Measurements from ENCODE around the gene MICAL2.

Gene MICAL2

DNA sequence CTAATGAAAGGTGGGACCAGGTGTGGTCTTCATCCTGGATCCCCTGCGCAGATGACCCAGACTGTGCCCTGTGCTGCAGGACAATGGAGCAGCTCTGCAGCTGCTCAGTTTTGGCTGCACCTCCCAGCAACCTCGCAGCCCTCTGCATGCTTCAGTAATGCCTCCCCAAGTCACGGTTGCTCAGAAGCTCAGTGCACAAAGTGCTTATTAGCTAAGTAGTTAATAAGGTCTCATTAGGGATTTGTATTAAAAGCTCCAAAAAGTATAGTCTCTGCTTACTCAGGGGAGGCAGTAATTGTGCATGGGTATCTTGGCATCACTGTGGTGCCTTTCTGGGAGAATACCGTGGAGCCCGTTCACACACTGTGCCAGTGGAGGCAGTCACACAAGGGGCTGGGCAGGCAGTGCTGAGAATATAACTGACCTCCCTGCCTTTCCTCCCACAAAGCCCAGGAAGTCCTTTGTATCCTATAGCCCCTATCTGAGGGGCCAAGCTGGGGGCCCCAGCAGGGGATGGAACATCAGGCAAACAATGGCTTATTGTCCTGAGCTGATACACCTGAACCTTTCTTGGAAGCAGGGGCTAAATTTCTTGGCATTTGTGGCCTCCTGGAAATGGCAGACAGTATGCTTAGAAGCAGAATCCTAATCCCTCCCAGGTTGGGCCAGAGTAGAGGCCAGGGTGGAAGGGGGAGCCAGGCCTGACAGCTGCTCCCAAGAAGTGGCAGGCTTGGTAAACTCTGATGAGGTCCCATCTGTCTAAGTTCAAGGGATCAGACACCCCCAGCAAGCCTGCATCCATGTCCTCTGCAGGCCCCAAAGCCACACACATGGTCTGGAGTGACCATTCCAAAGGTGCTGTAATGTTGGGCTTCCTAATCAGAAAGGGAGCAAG lies 141.5 kb downstream of the MICAL2 start:
- no peak for DNase-seq

DNA sequence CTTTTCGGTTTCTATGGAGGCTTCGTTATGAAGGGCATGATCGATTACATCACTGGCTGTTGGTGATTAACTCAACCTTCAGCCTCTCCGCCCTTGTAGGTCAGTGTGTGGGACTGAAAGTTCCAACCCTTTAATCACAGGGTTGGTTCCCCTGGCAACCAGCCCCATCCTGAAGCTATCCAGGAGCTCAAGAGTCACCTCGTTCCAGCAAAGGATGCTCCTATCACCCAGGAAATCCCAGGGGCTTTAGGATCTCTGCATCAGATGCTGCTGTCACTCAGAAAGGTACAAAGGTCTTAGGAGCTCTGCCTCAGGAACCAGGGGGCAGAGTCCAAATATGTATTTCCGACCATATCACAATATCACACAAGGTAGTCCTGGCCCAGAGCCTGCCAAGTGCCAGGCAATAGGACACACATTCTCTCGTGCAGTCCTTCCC lies 143.5 kb downstream of the MICAL2 start:
- no peak for DNase-seq

DNA sequence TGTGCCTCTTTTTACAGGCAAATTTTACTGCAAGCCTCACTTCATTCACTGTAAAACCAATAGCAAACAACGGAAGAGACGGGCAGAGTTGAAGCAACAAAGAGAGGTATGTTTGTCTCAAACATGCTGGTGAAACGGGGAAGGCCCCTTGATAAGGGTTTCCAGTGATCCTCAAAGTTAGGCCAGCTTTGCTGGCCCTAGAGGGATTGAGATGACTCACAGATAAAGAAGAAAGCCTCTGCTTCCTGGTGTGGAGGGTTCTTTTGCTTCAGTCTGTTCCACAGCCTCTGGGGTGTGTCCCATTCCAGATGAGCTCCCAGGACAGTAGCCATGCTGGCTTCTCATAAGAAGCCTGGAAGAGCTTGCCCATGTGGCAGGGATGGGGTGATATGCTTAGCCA lies 148.1 kb downstream of the MICAL2 start:
- DNase-seq = peak; percentile 71

DNA sequence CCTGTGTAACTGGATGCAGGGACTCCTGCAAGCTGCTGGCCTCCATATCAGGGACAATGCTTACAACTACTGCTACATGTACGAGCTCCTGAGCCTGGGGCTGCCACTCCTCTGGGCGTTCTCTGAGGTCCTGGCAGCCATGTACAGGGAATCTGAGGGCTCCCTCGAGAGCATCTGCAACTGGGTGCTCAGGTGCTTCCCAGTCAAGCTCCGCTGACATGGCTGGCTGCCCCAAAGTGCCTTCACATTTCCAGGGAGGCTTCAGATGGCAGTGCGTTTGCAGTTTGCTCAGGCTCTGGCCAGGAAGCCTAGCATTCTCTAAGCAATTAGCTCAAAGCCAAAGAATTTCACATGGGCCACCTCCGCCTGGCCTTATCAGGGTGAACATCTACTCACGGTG lies 149.6 kb downstream of the MICAL2 start:
- no peak for DNase-seq

DNA sequence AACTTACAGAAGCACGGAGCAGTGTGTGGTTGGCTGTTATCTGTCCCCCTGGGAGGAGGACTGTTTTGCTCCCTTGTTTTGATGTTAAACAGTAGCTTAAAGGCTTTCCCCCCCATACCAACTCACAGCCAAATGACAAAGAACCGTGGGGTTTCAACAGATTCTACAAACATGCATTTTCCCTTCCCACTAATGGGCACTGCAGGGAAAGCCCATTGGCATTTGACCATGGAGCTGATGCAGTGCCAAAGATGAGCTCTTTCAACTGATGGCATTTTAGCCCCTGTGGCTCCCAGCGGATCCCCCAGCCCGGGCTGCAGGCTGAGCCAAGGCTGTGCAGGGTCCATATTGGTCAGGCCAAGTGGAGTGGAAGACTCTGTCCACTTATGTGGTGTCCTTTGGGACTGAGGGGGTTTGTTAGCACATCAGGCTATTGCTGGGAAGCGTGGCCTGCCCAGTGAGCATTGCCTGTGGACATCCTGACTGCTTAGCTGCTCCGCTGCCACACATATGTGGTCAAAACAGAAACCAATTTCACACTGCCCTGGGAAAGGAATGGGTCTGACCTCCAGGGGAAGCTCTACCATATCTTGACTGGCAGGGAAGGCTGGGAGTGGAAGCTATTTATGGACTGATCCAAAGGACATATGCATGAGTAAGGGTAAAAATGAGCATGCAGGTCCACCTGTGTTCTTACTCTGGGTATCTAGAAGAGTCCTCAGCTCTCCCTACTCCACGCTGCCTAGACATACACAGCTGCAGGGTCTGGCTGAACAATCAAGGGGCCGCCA lies 150.5 kb downstream of the MICAL2 start:
- no peak for DNase-seq

DNA sequence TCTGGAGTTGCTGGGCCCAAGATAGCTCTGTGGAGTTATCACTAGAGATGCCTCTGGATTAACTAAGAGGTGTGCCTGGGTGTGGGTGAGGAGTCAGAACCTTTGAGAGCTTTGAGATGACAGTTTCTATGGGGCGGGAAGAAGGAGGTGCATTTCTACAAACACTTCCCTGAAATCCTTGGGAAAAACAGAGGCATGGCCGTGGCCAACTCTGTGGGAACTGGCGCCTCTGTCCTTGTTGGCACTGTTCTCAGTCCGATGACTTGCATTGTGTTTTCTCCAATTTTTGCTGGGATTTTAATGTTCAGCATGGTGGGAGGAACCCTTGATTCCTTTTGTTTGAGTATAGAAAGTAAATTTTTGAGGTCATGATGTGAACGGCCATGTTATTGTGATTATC lies 151.2 kb downstream of the MICAL2 start:
- no peak for DNase-seq

DNA sequence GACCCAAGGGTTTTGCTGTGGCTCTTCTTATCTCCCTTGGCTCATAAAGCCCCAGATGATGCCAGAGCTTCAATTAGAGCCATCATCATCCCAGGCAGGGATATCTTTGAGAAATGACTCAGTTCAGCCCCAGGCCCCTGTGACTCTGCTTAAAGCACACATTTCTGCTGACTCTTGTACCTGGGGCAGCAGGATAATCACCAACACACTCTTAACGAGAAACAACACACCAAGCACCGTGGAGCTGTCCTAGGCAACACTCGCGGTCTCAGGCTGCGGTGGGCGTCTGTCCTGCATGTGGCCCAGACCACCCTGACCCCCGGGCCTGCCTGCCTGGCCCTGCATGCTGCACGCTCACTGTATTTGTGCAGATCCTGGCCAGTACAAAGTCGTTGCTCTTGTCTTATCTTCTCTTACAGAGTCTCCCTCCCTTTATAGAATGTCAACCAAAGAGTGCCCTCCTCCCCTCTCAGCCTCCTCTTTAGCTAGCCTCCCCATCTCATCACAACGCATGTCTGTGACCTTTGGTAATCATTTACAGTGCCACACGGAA lies 152.8 kb downstream of the MICAL2 start:
- DNase-seq = no peak

DNA sequence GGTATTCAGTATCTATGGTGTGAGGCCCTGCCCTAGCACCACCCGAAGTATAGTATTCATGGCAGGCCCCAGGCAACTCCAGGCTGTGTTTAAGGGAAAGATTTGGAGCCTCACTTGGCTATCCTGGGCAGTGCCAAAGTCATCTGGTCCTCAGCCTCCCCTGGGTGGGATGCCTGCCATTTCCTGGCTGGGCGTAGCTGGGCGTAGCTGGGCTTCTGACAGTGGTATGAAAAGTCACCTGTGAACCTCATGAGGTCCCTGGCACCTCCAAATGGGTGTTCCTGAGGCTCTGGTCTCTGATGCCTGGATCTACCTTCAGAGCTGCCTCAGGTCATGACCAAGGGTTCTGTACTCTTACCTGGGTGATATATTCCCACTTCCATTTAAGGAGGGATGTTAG lies 154.0 kb downstream of the MICAL2 start:
- DNase-seq = no peak

DNA sequence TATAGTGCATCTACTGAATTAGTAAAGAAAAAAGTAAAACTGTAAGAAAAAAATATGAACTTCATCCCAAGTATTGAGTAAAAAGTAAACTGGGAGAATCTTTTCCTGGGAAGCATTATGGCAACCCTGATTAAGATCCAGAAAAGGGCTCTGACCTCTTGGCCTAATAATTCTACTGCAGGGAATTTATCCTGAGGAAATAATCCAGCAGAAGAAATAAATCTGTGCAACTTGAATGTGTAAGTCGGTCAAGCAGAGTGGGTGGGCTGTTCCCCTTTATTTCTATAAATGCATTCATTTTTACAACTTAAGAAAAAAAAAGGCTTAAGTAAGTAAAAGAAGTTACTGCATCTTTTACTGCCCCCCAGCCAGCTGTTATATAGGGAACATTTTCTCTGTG lies 155.7 kb downstream of the MICAL2 start:
- DNase-seq = no peak

DNA sequence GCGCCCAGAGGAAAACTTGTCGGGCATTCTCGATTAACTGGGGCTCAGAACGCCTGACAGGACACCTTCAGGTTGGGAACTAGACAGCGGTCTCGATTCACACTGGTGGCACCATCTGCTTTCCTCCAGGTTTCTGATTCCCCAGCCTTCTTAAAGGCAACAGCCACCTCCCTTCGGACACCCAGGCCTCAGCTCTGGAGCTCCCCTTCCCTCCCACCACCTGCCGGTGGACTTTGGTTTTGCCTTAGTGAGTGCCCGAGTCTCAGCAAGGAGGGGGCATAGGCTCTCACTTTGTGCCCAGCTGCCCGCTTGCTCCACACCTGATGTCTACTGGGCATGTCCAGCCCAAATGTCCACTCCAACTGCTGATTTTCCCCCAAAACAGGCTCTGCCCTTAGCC lies 156.6 kb downstream of the MICAL2 start:
- no peak for DNase-seq

DNA sequence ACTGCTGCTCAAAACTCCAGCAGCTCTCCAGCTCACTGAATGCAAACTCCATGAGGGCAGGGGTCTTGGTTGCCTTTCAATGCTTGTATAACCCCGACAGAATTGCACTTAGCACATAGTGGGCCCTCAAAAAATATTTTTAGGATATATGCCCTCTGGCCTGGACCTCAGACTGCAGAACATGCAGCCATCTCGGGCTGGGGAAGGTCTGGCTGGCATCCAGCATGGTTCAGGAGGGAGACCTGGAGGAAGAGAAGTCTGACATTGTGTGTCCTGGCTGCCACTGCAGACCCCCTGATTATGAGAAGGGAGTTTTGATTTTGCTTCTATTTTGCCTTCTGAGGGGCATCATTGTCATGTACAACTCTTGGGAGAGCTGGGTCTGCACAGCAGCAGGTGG lies 157.5 kb downstream of the MICAL2 start:
- DNase-seq = no peak

DNA sequence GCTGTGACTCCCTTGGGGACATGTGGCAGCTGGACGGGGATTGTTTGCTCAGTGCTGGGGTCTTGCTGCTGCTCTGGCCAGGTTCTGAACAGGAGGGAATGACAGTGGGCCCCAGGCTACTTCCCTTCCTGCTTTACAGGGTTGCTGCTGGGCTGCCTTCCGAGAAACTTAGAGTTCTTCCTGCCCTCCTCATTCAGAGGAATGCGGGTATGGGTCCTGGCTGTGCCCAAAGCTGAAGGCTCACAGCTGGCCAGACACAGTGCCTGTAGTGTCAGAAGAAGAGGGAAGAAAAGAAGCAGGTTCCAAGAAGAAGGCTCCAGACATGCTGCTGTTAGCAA lies 158.7 kb downstream of the MICAL2 start:
- DNase-seq = peak; percentile 34

DNA sequence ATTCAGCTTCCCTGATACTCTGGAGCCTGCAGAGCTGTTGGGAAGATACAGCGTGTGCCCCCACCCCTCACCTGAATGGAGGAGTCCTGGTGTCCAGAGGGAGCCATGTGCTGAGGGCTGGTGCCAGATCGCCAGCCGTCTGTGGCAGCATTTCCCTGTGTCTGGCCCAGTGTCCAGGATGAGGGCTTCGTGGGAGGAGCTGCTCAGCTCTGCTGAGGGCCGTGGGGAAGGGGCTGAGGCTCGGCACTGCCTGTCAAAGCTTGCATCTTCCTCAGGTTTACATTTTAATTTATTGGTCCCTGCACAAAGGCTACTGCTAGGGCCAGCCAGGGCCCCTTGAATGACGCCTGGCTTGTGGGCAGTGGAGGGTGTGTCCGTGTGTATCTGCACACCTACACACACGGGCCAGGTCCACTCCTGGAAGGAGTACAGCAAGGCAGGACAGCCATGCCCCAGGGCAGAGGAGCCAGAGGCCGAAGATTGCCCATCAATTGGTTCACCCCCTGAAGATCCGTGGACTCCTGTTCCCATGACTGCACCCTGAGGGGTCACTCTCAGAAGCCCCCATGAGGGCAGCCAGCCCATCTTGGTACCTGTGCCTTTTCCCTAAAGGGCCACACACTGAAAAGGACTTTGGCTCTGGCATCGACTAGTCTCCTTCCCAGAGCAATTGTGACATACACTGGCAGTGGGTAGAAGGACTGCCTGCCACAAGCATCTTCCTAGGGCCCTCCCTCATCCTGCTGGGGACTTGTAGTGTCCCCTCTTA lies 159.2 kb downstream of the MICAL2 start:
- DNase-seq = no peak

DNA sequence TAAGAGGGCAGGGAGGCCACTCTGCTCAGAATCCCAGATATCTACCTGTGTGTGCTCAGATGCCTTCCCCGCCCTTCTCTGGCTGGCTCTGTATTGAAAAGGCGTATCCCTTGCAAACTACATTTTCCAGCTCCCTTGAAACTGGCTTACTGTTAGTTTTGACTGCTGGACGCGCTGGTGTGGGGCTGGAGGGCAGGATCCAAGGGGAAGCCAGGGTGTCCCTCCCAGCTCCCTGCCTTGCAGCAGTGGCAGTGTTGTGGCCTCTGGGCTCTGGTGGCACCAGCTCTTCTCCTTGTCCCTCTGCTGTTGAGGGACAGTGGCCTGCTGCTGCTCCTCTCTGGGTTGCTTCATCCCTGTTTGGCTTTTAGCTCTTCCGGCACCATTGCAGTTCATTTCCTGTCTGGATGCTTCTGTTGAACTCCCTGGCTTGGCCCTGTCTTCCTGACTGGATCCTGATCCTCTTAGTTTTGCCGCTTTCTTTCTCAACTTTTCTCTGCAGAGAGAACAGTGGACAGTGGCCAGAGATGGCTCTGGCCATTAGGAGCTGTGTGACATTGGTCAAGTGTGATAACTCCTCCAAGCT lies 159.9 kb downstream of the MICAL2 start:
- DNase-seq = no peak

DNA sequence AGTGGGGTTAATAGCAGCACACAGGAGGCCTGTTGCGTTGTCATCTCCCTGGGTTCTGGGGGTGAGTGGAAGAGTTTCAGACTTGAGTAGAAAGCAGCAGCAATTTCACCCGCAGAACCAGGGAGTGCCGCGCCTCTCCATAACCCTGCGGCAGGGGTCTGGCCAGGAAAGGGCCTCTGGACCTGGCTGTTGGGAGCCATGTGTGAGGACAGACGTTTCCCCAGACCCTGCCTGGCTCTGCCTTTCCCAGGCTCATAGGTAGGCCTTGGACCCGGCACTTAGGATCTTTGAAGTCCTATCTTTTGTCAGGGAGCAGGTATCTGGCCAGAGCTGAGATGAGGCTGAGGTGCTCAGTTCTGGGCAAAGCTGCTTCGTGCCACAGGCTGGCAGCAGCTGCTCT lies 160.4 kb downstream of the MICAL2 start:
- DNase-seq = no peak

DNA sequence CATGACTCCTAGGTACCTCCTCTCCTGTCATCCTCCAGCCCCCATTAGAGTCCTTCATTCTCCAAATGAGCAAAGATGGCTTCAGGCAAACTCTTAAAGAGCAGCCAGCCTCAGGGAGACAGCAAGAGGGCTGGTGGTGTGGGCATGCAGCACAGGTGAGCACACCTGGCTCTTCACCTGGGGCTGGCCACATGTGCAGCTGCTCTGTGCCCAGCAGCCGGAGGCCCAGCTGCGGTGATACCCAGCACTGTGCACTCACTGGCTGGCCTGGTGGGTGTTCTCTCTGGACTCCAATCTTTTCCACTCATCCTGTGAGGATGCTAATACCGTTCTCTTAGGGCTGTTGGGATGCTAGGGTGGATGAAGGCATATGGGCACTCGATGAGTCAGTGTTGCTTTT lies 160.9 kb downstream of the MICAL2 start:
- peak; percentile 41 for DNase-seq

DNA sequence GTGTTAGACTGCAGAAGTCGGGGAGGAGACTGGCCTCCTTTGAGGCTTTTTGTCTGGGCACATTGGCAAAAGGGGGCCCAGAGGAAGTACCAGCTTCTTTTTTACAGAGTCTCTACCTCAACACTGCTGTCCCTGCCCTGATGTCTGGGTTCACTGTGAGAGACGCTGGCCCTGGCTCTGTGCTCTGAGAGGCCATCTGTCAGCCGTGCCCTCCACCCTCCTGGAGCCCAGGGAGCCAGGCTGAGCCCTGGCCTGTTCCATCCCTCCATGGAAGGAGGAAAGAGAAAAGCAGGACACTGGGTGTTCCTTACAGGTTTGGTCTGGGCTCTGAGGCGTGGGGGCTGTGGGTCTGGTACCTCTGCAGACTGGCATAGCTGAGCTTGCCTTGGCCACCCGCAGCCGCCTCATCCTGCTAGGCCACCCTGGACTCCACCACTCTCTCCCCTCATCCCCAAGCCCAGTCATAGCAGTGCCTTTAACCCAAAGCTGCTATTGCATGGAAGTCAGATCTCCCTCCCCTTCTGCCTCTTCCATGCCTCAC lies 161.5 kb downstream of the MICAL2 start:
- no peak for DNase-seq

DNA sequence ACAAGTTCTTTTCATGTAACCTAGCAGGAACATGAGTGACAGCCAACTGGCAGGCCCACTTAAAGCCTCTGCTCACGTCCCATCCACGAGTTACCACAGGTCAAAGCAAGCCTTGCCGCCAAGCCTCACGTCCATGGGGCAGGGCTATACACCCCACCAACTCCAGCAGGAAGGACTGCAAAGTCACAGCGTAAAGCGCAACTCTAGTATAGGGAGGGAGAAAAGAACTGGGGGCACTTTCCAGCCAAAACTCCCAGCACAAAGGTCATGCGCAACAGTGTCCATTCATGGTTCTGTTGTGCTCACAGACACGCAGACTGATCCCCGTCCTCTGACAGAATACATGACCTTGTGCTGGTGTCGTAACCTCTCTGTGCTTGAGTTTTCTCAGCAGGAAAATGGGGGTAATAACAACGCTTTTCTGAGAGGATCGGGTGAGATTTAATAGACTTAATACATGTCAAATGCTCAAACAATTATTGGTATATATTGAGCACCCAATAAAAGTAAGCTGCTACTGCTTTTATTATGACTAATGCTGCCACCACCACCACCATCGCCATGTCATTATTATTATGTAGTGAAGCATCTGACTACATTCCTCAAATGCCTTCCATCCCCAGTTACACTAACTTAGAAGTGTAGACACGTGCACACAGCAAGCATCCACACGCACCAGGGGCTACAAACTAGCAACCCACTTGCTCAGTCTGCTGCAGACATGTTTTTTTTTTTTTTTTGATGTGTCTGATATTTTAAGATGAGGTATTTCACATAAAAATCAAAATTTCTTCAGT lies 162.6 kb downstream of the MICAL2 start:
- DNase-seq = peak; percentile 93

DNA sequence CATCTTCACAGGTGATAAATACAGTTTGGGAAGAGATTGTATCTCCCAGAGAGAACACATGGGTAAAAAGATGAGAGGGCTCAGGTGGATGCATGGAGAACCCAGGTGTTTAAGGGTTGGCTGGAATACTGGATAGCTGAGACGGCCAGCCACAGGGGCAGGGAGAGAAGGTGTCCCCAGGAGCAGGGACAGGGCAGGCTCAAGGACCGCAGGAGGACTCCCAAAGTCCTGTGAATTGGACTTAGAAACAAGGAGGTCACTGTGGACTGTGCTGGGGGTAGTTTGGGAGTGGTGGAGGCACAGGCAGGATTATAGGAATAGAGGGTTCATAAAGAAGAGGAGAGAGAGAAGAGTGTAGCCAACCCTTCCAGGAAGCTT lies 163.2 kb downstream of the MICAL2 start:
- no peak for DNase-seq

DNA sequence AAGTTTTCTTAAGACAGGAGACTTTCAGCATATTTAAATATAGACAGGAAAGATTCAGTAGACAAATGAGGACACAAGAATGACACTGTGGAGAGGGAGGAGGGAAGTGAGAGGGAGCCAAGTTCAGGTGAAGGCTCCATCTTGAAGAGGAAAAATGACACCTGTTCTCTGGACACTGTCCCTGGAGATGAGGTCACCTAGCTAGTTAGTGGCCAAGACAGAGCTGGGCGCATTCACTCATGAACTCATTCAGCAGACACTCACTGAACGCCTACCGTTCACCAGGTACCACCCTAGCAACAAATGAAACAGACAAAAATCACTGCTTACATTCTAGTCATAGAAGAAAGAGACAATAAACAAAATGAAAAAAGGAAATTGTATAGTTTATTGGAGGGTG lies 163.7 kb downstream of the MICAL2 start:
- no peak for DNase-seq

DNA sequence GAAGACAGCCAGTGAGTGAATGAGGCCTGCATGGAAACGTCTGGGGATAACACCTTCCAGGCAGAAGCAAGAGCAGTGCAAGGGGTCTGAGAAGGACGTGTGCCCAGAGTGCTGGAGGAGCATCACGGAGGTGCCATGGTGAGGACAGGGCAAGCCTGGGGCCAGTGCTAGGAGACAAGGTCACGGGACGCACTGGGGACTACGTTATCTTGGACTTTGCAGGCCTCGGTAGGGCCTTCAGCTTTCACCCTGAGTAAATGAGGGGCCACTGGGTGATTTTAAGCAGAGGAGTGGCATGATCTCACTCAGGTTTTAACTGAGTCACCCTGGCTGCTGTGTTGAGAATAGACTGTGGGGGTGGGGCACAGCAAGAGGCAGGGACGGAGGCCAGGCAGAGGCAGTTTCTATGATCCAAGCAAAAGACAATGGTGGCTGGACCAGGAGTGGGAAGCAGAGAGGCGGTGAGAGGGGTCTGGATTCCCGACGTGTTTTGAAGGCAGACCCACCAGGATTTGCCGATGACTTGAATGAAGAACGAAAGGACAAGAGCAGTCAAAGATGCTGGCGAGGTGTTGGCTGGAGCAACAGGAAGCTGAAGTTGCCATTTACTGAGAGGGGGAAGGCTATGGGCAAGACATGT lies 164.3 kb downstream of the MICAL2 start:
- peak; percentile 77 for DNase-seq
